ENCODE measurements around the gene MEPE. TPM values are rescaled to one million over a fixed set of nuclear protein-coding genes. Genes with fewer than 3 reads are reported as not detected.

Gene MEPE
- total RNA-seq, 4 donors from 2014 or later, result not detected

GRCh38 chr4:87839592-87839946 lies 6.8 kb downstream of the MEPE start:
- TF ChIP-seq, protein P1, sequence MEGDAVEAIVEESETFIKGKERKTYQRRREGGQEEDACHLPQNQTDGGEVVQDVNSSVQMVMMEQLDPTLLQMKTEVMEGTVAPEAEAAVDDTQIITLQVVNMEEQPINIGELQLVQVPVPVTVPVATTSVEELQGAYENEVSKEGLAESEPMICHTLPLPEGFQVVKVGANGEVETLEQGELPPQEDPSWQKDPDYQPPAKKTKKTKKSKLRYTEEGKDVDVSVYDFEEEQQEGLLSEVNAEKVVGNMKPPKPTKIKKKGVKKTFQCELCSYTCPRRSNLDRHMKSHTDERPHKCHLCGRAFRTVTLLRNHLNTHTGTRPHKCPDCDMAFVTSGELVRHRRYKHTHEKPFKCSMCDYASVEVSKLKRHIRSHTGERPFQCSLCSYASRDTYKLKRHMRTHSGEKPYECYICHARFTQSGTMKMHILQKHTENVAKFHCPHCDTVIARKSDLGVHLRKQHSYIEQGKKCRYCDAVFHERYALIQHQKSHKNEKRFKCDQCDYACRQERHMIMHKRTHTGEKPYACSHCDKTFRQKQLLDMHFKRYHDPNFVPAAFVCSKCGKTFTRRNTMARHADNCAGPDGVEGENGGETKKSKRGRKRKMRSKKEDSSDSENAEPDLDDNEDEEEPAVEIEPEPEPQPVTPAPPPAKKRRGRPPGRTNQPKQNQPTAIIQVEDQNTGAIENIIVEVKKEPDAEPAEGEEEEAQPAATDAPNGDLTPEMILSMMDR (IDR thresholded peaks at IDR 0.05; ENCODE audit: low read depth), result no peak

DNA sequence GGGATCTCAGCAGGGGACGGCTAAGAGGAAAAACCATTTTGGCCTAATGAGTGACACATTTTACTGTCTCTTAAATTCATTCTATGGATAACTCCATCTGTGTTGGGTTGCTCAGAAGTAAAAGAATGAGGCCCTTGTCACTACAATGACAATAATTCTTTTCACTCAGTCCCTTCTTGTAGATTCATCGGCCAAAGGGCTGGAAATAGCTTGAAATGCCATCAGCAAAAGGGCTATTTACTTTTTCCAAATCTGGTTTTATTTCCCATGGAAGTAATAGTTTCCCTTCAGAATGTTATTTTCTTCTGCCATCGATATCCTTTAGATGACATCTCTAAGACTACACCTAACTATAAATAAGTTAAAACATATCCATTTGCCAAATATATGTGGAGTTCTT lies 7.4 kb downstream of the MEPE start:
- TF ChIP-seq, protein P1 (IDR thresholded peaks at IDR 0.05; ENCODE audit: low read depth), result no peak

DNA sequence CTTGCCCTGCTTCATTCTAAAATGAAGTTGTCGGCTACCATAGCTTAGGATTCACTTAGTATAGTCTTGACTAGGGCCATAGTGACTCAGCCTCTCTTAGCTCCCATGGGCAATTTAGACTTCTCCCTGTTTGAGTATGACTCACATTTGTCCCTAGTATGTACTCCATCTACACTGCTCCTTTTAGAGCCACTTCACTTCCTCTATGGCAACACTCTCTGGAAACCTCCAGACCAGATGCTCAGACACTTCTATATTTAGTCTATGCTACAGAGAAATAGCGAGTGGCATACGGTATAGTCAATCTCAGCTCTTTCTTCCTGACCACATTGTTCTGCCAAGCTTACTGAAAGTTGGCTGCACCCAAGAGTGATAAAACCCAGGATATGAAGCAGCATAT lies 11.2 kb downstream of the MEPE start:
- TF ChIP-seq, protein P1 (IDR thresholded peaks at IDR 0.05; ENCODE audit: low read depth), result no peak

DNA sequence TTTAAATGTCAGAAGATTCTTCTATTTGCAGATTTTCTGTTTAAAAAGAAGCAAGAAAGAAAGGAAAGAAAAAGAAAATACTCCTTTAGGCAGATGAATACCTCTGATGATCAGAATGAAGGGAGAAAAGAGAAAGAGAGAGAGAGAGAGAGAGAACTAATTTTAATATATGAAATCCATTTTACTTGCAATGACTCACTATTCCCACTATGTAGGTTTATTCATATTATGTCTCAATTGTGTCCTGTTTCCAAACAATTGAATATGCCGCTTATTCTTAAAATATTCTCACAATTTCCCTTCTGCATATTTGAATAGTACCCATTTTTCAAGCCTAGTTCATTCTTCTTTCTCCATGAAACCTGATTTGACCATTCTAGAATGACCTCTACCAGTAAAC lies 11.7 kb downstream of the MEPE start:
- TF ChIP-seq, protein P1 (IDR thresholded peaks at IDR 0.05; ENCODE audit: low read depth), result no peak

DNA sequence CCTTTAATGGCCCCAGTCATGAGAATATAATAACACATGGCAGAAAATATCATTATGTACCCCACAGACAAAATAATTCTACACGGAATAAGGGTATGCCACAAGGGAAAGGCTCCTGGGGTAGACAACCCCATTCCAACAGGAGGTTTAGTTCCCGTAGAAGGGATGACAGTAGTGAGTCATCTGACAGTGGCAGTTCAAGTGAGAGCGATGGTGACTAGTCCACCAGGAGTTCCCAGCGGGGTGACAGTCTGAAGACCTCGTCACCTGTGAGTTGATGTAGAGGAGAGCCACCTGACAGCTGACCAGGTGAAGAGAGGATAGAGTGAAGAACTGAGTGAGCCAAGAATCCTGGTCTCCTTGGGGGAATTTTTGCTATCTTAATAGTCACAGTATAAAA lies 13.5 kb downstream of the MEPE start:
- TF ChIP-seq, protein P1 (IDR thresholded peaks at IDR 0.05; ENCODE audit: low read depth), result no peak

- TF ChIP-seq, protein P1 (IDR thresholded peaks at IDR 0.05; ENCODE audit: low read depth), result no peak
Observed at GRCh38 chr4:87848622-87849351, 16.0 kb downstream of the MEPE start.

DNA sequence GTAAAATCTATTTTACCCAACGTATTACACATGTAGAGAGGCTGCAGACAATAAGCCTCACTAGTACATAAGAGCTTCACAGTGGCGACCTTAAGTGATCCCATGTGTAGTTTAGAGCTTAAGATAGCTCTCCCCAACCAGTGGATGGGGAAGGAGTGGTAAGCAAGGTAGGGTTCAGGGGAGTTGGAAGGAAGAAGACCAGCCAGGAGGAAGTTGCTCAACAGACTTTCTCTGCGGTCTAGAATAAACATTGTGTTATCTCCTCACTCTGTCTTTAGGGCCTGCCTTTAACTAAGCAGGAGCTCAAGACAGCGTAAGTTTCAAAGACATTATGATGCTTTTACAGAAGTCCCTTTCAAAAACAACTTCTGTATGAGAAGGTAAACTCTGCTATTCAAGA lies 16.8 kb downstream of the MEPE start:
- TF ChIP-seq, protein P1 (IDR thresholded peaks at IDR 0.05; ENCODE audit: low read depth), result no peak

All from subcutaneous adipose tissue (tissue), 4 donors.